ENCODE measurements around the gene USP31. TPM values are rescaled to one million over a fixed set of nuclear protein-coding genes. Genes with fewer than 3 reads are reported as not detected.

Gene USP31
- total RNA-seq, 2 experiments from 2014 or later, result 1.6 to 1.7 TPM

DNA sequence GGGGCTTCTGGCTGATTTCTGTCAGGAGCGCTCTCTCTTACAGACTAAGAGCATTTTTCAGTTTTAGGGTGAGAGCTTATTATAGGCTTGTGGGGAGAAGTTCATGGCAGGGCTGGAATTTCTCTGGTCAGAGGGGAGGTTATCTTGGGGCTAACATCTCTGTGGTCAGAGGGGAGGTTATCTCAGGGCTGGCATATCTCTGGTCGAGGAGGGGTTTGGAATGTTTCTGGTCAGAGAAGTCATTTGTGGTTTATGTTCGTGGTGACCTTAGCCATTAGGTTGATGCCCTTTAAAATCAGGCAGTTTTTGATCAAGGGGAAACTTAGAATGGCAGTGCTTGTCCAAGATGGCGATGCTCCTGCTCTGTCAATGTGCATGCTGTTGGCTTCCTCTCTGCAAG lies 10.8 kb upstream of the USP31 start:
- Mint-ChIP-seq H3K4me3 (no peak overlapping the region), H3K27me3 (peaks cover 56% of the 10 kb centered on the region), H3K27ac (no peak overlapping the region), H3K9me3 (no peaks in the 10 kb centered on the region), H3K4me1 (ENCODE audit: low read depth) (peaks cover 5% of the 10 kb centered on the region), H3K36me3 (ENCODE audit: low read depth) (no peaks in the 10 kb centered on the region)
- ATAC-seq (ENCODE audit: poor library complexity) (no peak), DNase-seq (no peak)
- H3K4me1 ChIP-seq (ENCODE audit: insufficient read depth, low read length), result peaks cover 6% of the 10 kb centered on the region
- no peaks in the 10 kb centered on the region for H3K9me3 ChIP-seq (ENCODE audit: control insufficient read depth in 1 of 2, insufficient read depth in 1 of 2, low read length in 2 of 2)
- H3K36me3 ChIP-seq (ENCODE audit: insufficient read depth, low read length), result no peaks in the 10 kb centered on the region
- TF ChIP-seq, protein P1, sequence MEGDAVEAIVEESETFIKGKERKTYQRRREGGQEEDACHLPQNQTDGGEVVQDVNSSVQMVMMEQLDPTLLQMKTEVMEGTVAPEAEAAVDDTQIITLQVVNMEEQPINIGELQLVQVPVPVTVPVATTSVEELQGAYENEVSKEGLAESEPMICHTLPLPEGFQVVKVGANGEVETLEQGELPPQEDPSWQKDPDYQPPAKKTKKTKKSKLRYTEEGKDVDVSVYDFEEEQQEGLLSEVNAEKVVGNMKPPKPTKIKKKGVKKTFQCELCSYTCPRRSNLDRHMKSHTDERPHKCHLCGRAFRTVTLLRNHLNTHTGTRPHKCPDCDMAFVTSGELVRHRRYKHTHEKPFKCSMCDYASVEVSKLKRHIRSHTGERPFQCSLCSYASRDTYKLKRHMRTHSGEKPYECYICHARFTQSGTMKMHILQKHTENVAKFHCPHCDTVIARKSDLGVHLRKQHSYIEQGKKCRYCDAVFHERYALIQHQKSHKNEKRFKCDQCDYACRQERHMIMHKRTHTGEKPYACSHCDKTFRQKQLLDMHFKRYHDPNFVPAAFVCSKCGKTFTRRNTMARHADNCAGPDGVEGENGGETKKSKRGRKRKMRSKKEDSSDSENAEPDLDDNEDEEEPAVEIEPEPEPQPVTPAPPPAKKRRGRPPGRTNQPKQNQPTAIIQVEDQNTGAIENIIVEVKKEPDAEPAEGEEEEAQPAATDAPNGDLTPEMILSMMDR (IDR thresholded peaks at IDR 0.05), result no peak
- peaks cover 0 to 11% of the 10 kb centered on the region in 2 experiments for H3K27me3 ChIP-seq (ENCODE audit: control insufficient read depth in 1 of 2, insufficient read depth in 2 of 2, low read length in 2 of 2)
- no peak overlapping the region for H3K4me3 ChIP-seq (ENCODE audit: low read length)
- no peak overlapping the region for H3K27ac ChIP-seq (ENCODE audit: low read depth in 1 of 2, low read length in 2 of 2)
- intact Hi-C loops (cut with DNase I, micrococcal nuclease), result no loop called here
- ChIA-PET POLR2A (no interaction called here), CTCF (interaction anchor here (0.6 kb wide), 1 partner anchor 1072 kb away, joined by 3 read pairs; no protein-coding TSS in a partner anchor)

DNA sequence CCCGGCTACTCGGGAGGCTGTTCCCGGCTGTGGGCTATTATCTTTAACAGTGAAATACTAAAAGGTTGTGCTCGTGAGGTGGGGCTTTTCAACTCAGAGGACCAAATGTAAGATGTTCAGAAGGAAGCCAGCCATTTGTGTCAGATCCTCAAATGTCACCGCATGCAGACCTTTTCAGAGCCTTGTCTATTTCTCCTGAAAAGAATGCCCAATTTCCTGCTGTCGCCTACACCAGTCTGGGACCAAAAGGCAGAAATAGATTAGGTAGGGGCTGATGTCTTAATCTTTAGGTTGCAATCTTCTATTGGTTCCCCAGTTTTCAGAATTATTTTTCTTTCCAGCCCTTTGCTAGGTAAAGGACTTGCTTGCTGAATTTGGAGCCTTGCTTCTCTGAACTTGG lies 8.9 kb upstream of the USP31 start:
- Histone ChIP-seq H3K36me3 (ENCODE audit: insufficient read depth, low read length) (no peaks in the 10 kb centered on the region), H3K9me3 (ENCODE audit: control insufficient read depth in 1 of 2, insufficient read depth in 1 of 2, low read length in 2 of 2) (no peaks in the 10 kb centered on the region), H3K4me3 (ENCODE audit: low read length) (no peak overlapping the region), H3K27me3 (ENCODE audit: control insufficient read depth in 1 of 2, insufficient read depth in 2 of 2, low read length in 2 of 2) (peaks cover 0 to 3% of the 10 kb centered on the region in 2 experiments), H3K4me1 (ENCODE audit: insufficient read depth, low read length) (peaks cover 6% of the 10 kb centered on the region), H3K27ac (ENCODE audit: low read depth in 1 of 2, low read length in 2 of 2) (no peak overlapping the region)
- no peak for ATAC-seq (ENCODE audit: poor library complexity)
- ChIA-PET CTCF (interaction anchor here (0.7 kb wide), 1 partner anchor 446 kb away, joined by 3 read pairs; no protein-coding TSS in a partner anchor), POLR2A (no interaction called here)
- no peak for DNase-seq
- Mint-ChIP-seq H3K4me1 (ENCODE audit: low read depth) (peaks cover 5% of the 10 kb centered on the region), H3K4me3 (no peak overlapping the region), H3K9me3 (no peaks in the 10 kb centered on the region), H3K27ac (no peak overlapping the region), H3K36me3 (ENCODE audit: low read depth) (no peaks in the 10 kb centered on the region), H3K27me3 (peaks cover 50% of the 10 kb centered on the region)
- TF ChIP-seq, protein P1 (IDR thresholded peaks at IDR 0.05), result no peak
- intact Hi-C loops (cut with DNase I, micrococcal nuclease), result no loop called here

DNA sequence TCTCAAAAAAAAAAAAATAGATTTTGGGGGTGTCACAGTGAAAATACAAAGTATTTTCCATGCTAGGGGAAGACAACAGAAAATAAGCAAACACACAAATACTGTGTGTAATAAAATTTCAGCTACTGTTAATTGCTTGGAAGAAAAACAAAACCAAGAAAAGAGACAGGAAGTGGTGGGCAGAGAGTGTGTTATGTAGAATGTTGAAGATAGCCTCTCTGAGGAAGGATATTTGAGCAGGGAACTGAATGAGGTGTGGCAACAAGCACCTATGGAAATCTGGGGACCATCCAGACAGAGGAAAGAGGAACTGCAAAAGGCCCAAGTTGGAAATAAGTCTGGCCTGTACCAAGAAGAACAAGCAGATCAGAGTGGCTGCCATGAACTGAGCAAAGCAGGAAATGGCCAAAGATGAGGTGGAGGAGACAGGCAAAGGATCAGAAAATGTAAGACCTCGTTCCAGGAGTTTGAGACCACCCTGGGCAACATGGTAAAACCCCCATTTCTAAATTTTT lies 7.8 kb upstream of the USP31 start:
- DNase-seq, result no peak

More for the DNA sequence above, 7.8 kb upstream of the USP31 start:
- H3K4me1 Mint-ChIP-seq (ENCODE audit: low read depth), result peaks cover 5% of the 10 kb centered on the region
- peaks cover 0 to 7% of the 10 kb centered on the region in 2 experiments for H3K27me3 ChIP-seq (ENCODE audit: control insufficient read depth in 1 of 2, insufficient read depth in 2 of 2, low read length in 2 of 2)
- no peak overlapping the region for H3K27ac ChIP-seq (ENCODE audit: low read depth in 1 of 2, low read length in 2 of 2)
- H3K27me3 Mint-ChIP-seq, result peaks cover 49% of the 10 kb centered on the region
- H3K4me3 ChIP-seq (ENCODE audit: low read length), result no peak overlapping the region
- H3K27ac Mint-ChIP-seq, result no peak overlapping the region
- intact Hi-C loops (cut with DNase I, micrococcal nuclease), result no loop called here
- H3K36me3 Mint-ChIP-seq (ENCODE audit: low read depth), result no peaks in the 10 kb centered on the region
- no peak overlapping the region for H3K4me3 Mint-ChIP-seq
- H3K9me3 Mint-ChIP-seq, result no peaks in the 10 kb centered on the region
- no peaks in the 10 kb centered on the region for H3K36me3 ChIP-seq (ENCODE audit: insufficient read depth, low read length)
- peaks cover 6% of the 10 kb centered on the region for H3K4me1 ChIP-seq (ENCODE audit: insufficient read depth, low read length)
- TF ChIP-seq, protein P1 (IDR thresholded peaks at IDR 0.05), result no peak
- ChIA-PET POLR2A (no interaction called here), CTCF (no interaction called here)
- H3K9me3 ChIP-seq (ENCODE audit: control insufficient read depth in 1 of 2, insufficient read depth in 1 of 2, low read length in 2 of 2), result no peaks in the 10 kb centered on the region
- ATAC-seq (ENCODE audit: poor library complexity), result no peak

Measured in CD4-positive, alpha-beta T cell (primary cell).